Keratinocyte (primary cell): ENCODE measurements around the gene PSMB7. TPM values are rescaled to one million over a fixed set of nuclear protein-coding genes. Genes with fewer than 3 reads are reported as not detected.

ENCODE experiments used
- DNase-seq: peaks from one replicate; pipeline ENCODE4 v3.0.0-alpha.2; 2011; ENCODE audit warnings: low read depth, missing footprints, low spot score
- FAIRE-seq: peaks from 2 replicates; lab custom pipeline; 2011; peaks lifted over from hg19 to GRCh38; lab: Jason Lieb, UNC
- H2AFZ ChIP-seq: 2 replicates; pipeline ENCODE4 v1.6.0; 2012; ENCODE audit warnings: low read length, control low read depth, inconsistent platforms; ENCODE audit not compliant: control insufficient read depth
- H3K27ac ChIP-seq: 2 replicates; pipeline ENCODE4 v1.5.1; 2011; ENCODE audit warnings: low read length; ENCODE audit not compliant: control insufficient read depth, insufficient read depth
- H3K27me3 ChIP-seq: 3 replicates; pipeline ENCODE4 v1.6.0; 2011; ENCODE audit warnings: low read length; ENCODE audit not compliant: control insufficient read depth, insufficient read depth; ENCODE audit errors: extremely low read depth
- H3K36me3 ChIP-seq, 2 experiments: 2 replicates in 1 of 2; 3 replicates in 1 of 2; pipeline ENCODE4 v1.5.1; 2011; ENCODE audit warnings: low read length in 2 of 2, mild to moderate bottlenecking in 1 of 2; ENCODE audit not compliant: control insufficient read depth in 2 of 2, insufficient read depth in 2 of 2; ENCODE audit errors: extremely low read depth in 1 of 2
- H3K4me1 ChIP-seq: 3 replicates; pipeline ENCODE4 v1.5.1; 2011; ENCODE audit warnings: low read length; ENCODE audit not compliant: control insufficient read depth, insufficient read depth; ENCODE audit errors: extremely low read depth
- H3K4me2 ChIP-seq: 3 replicates; pipeline ENCODE4 v1.6.0; 2011; ENCODE audit warnings: low read depth, low read length; ENCODE audit not compliant: control insufficient read depth, insufficient read depth; ENCODE audit errors: extremely low read depth
- H3K4me3 ChIP-seq, 3 experiments: fragments of 200-600 bp in 1 of 3; sonication (generic) in 1 of 3; 2 replicates in 2 of 3; 3 replicates in 1 of 3; pipeline ENCODE4 v1.5.1; 2011 to 2016; ENCODE audit warnings: low read length in 3 of 3, mild to moderate bottlenecking in 3 of 3, control low read depth in 2 of 3, inconsistent platforms in 1 of 3, low read depth in 1 of 3, mixed read lengths in 1 of 3, mixed run types in 1 of 3, moderate library complexity in 1 of 3; ENCODE audit not compliant: control insufficient read depth in 2 of 3, insufficient read depth in 2 of 3; ENCODE audit errors: extremely low read depth in 1 of 3
- H3K79me2 ChIP-seq: 2 replicates; pipeline ENCODE4 v1.6.0; 2012; ENCODE audit warnings: low read length; ENCODE audit not compliant: control insufficient read depth, insufficient read depth
- H3K9ac ChIP-seq: 3 replicates; pipeline ENCODE4 v1.6.0; 2011; ENCODE audit warnings: low read length; ENCODE audit not compliant: control insufficient read depth, insufficient read depth; ENCODE audit errors: extremely low read depth
- H3K9me1 ChIP-seq: 3 replicates; pipeline ENCODE4 v1.6.0; 2011; ENCODE audit warnings: low read length; ENCODE audit not compliant: control insufficient read depth, insufficient read depth; ENCODE audit errors: extremely low read depth
- H3K9me3 ChIP-seq: 2 replicates; pipeline ENCODE4 v1.5.1; 2012; ENCODE audit warnings: low read depth, low read length; ENCODE audit not compliant: control insufficient read depth
- H4K20me1 ChIP-seq: 3 replicates; pipeline ENCODE4 v1.6.0; 2011; ENCODE audit warnings: low read length; ENCODE audit not compliant: control insufficient read depth, insufficient read depth; ENCODE audit errors: extremely low read depth
- CTCF ChIP-seq, 3 experiments: IDR thresholded peaks in 1 of 3; conservative IDR thresholded peaks in 1 of 3; optimal IDR thresholded peaks in 1 of 3; 2 replicates in 2 of 3; 3 replicates in 1 of 3; pipeline versions ENCODE3 to v1.5.1; 2011; ENCODE audit warnings: low read length in 3 of 3, mild to moderate bottlenecking in 3 of 3, moderate library complexity in 2 of 3, control low read depth in 1 of 3, inconsistent platforms in 1 of 3; ENCODE audit not compliant: insufficient read depth in 2 of 3; ENCODE audit errors: extremely low read depth in 1 of 3
- EZH2 ChIP-seq: IDR thresholded peaks from one replicate; pipeline ENCODE4 v1.6.1; 2012; ENCODE audit warnings: inconsistent platforms, mild to moderate bottlenecking, low read length, moderate library complexity
- dilution Hi-C: fragments of 300-500 bp; cut with MboI; formaldehyde crosslinking; loops from one replicate; pipeline ENCODE4 v1.7.0; 2020; ENCODE audit warnings: low sequenced_read_pairs; ENCODE audit not compliant: extremely low pct_ligation_motif_present
- polyA plus RNA-seq, 5 experiments: library from polyadenylated mRNA; depleted of rRNA in 3 of 5; stranded (reverse) in 3 of 5; stranded (forward) in 1 of 5; unstranded in 1 of 5; fragments of >200 nt; gene quantifications; 1 replicate in 1 of 5; 2 replicates in 3 of 5; 3 replicates in 1 of 5; pipeline versions ENCODE4 v1.2.1 to v1.2.3, GENCODE V29; 2011 to 2012; ENCODE audit warnings: missing spikeins in 2 of 5, low read depth in 1 of 5, low replicate concordance in 1 of 5

PSMB7 gene
- polyA plus RNA-seq, 1 donor (not counting 4 experiments of a cell fraction or from before 2014, with no cell fraction given): 388 TPM

GRCh38 chr9:124330011-124330697 lies 85.1 kb downstream of the PSMB7 start:
- no peak overlapping the region for H2AFZ ChIP-seq
- no peaks in the 10 kb centered on the region for H3K9me3 ChIP-seq
- H3K79me2 ChIP-seq: no peaks in the 10 kb centered on the region
- H3K27me3 ChIP-seq: no peaks in the 10 kb centered on the region
- no peak overlapping the region for H3K4me3 ChIP-seq
- H3K4me2 ChIP-seq: no peak overlapping the region
- H3K36me3 ChIP-seq: peaks cover 9 to 34% of the 10 kb centered on the region in 2 experiments
- no peak overlapping the region for H3K9ac ChIP-seq
- no peaks in the 10 kb centered on the region for H3K9me1 ChIP-seq
- TF ChIP-seq CTCF (optimal IDR thresholded peaks at IDR 0.05 in 1 of 3, IDR thresholded peaks at IDR 0.05 in 1 of 3, conservative IDR thresholded peaks at IDR 0.05 in 1 of 3; ENCODE audit: extremely low read depth in 1 of 3, insufficient read depth in 2 of 3, low read length in 3 of 3): no peak
- no peak for TF ChIP-seq EZH2
- no peaks in the 10 kb centered on the region for H3K4me1 ChIP-seq
- dilution Hi-C loops: no loop called here
- no peak overlapping the region for H3K27ac ChIP-seq
- no peak for DNase-seq
- FAIRE-seq: no peak
- no peaks in the 10 kb centered on the region for H4K20me1 ChIP-seq

GRCh38 chr9:124329206-124329792 lies 85.9 kb downstream of the PSMB7 start:
- H3K9me3 ChIP-seq: no peaks in the 10 kb centered on the region
- DNase-seq (no peak), FAIRE-seq (no peak)
- H3K9ac ChIP-seq: no peak overlapping the region
- no peak overlapping the region for H3K4me2 ChIP-seq
- H3K36me3 ChIP-seq: peaks cover 8 to 32% of the 10 kb centered on the region in 2 experiments
- H3K79me2 ChIP-seq: no peaks in the 10 kb centered on the region
- no peak overlapping the region for H3K4me3 ChIP-seq
- H3K27me3 ChIP-seq: no peaks in the 10 kb centered on the region
- dilution Hi-C loops: no loop called here
- no peaks in the 10 kb centered on the region for H4K20me1 ChIP-seq
- no peak overlapping the region for H3K27ac ChIP-seq
- H2AFZ ChIP-seq: no peak overlapping the region
- TF ChIP-seq EZH2 (no peak), CTCF (optimal IDR thresholded peaks at IDR 0.05 in 1 of 3, IDR thresholded peaks at IDR 0.05 in 1 of 3, conservative IDR thresholded peaks at IDR 0.05 in 1 of 3; ENCODE audit: extremely low read depth in 1 of 3, insufficient read depth in 2 of 3, low read length in 3 of 3) (no peak)
- H3K9me1 ChIP-seq: no peaks in the 10 kb centered on the region
- H3K4me1 ChIP-seq: no peaks in the 10 kb centered on the region
